Subcutaneous abdominal adipose tissue (tissue), 5 donors: ENCODE results near the gene DOCK1.
A peak's percentile ranks its signal among the peaks of the same experiment; 100 is the strongest.

Experiments
- H3K27ac ChIP-seq: one replicate; pipeline ENCODE4 v1.7.0; 2013; ENCODE audit warnings: low read depth, mild to moderate bottlenecking, inconsistent platforms, low read length, moderate library complexity
- H3K27me3 ChIP-seq, 5 donors: one replicate each; pipeline ENCODE4 v1.7.0; 2013; ENCODE audit warnings: low read length in 5 of 5, inconsistent platforms in 1 of 5; ENCODE audit not compliant: control insufficient read depth in 5 of 5, insufficient read depth in 4 of 5
- H3K36me3 ChIP-seq, 5 donors: one replicate each; pipeline ENCODE4 v1.7.0; 2013; ENCODE audit warnings: low read length in 5 of 5; ENCODE audit not compliant: control insufficient read depth in 5 of 5, insufficient read depth in 5 of 5
- H3K4me1 ChIP-seq, 5 donors: one replicate each; pipeline ENCODE4 v1.7.0; 2013; ENCODE audit warnings: low read length in 5 of 5, mild to moderate bottlenecking in 3 of 5, moderate library complexity in 1 of 5; ENCODE audit not compliant: control insufficient read depth in 5 of 5, insufficient read depth in 5 of 5
- H3K4me3 ChIP-seq, 5 donors: one replicate each; pipeline ENCODE4 v1.7.0; 2013; ENCODE audit warnings: low read length in 5 of 5, low read depth in 1 of 5
- H3K9ac ChIP-seq, 5 donors: one replicate each; pipeline ENCODE4 v1.7.0; 2013; ENCODE audit warnings: low read length in 5 of 5, mild to moderate bottlenecking in 4 of 5, moderate library complexity in 3 of 5
- H3K9me3 ChIP-seq, 5 donors: one replicate each; pipeline ENCODE4 v1.7.0; 2013; ENCODE audit warnings: low read length in 5 of 5; ENCODE audit not compliant: control insufficient read depth in 5 of 5
- donor health status: healthy.
- donor health status: healthy.
- donor health status: healthy.
- donor health status: healthy.
- donor health status: healthy.

DOCK1 gene

GRCh38 chr10:127218658-127219057 lies 313.4 kb downstream of the DOCK1 start:
- H3K9me3 ChIP-seq = no peaks in the 10 kb centered on the region
- no peaks in the 10 kb centered on the region for H3K27me3 ChIP-seq
- peaks cover 0 to 4% (median 0%) of the 10 kb centered on the region in 5 donors for H3K36me3 ChIP-seq
- no peak overlapping the region for H3K4me3 ChIP-seq
- H3K4me1 ChIP-seq = no peaks in the 10 kb centered on the region
- no peak overlapping the region for H3K9ac ChIP-seq
- no peak overlapping the region for H3K27ac ChIP-seq

GRCh38 chr10:127221281-127221680 lies 316.1 kb downstream of the DOCK1 start:
- Histone ChIP-seq H3K9ac (no peak overlapping the region), H3K27me3 (no peaks in the 10 kb centered on the region), H3K27ac (no peak overlapping the region), H3K36me3 (peaks cover 0 to 2% (median 0%) of the 10 kb centered on the region in 5 donors), H3K9me3 (no peaks in the 10 kb centered on the region), H3K4me1 (no peaks in the 10 kb centered on the region), H3K4me3 (no peak overlapping the region)

- no peak overlapping the region for H3K27ac ChIP-seq
- no peaks in the 10 kb centered on the region for H3K27me3 ChIP-seq
- H3K9me3 ChIP-seq = no peaks in the 10 kb centered on the region
Measured at GRCh38 chr10:127227027-127227426, 321.8 kb downstream of the DOCK1 start.

GRCh38 chr10:127227663-127228062 lies 322.4 kb downstream of the DOCK1 start:
- H3K36me3 ChIP-seq = peaks cover 0 to 5% (median 0%) of the 10 kb centered on the region in 5 donors
- H3K4me1 ChIP-seq = peaks cover 0 to 5% (median 0%) of the 10 kb centered on the region in 5 donors
- no peak overlapping the region for H3K9ac ChIP-seq
- no peak overlapping the region for H3K4me3 ChIP-seq
- H3K27me3 ChIP-seq = no peaks in the 10 kb centered on the region
- H3K9me3 ChIP-seq = no peaks in the 10 kb centered on the region
- no peak overlapping the region for H3K27ac ChIP-seq

More at GRCh38 chr10:127227027-127227426, 321.8 kb downstream of the DOCK1 start:
- Histone ChIP-seq H3K9ac (no peak overlapping the region), H3K36me3 (peaks cover 0 to 5% (median 0%) of the 10 kb centered on the region in 5 donors), H3K4me3 (no peak overlapping the region), H3K4me1 (peaks cover 0 to 5% (median 0%) of the 10 kb centered on the region in 5 donors)

- H3K4me1 ChIP-seq = peaks cover 0 to 5% (median 0%) of the 10 kb centered on the region in 5 donors
- H3K9me3 ChIP-seq = no peaks in the 10 kb centered on the region
- no peak overlapping the region for H3K27ac ChIP-seq
- H3K9ac ChIP-seq = no peak overlapping the region
- peaks cover 0 to 5% (median 0%) of the 10 kb centered on the region in 5 donors for H3K36me3 ChIP-seq
- no peaks in the 10 kb centered on the region for H3K27me3 ChIP-seq
- no peak overlapping the region for H3K4me3 ChIP-seq
Measured at GRCh38 chr10:127228195-127228787, 323.1 kb downstream of the DOCK1 start.

GRCh38 chr10:127234306-127234800 lies 329.1 kb downstream of the DOCK1 start:
- no peaks in the 10 kb centered on the region for H3K36me3 ChIP-seq
- no peak overlapping the region for H3K27ac ChIP-seq
- H3K4me1 ChIP-seq = no peaks in the 10 kb centered on the region
- H3K9me3 ChIP-seq = no peaks in the 10 kb centered on the region
- no peak overlapping the region for H3K4me3 ChIP-seq
- no peaks in the 10 kb centered on the region for H3K27me3 ChIP-seq
- no peak overlapping the region for H3K9ac ChIP-seq

GRCh38 chr10:127236266-127236665 lies 331.0 kb downstream of the DOCK1 start:
- Histone ChIP-seq H3K36me3 (no peaks in the 10 kb centered on the region), H3K4me1 (no peaks in the 10 kb centered on the region), H3K27ac (no peak overlapping the region), H3K4me3 (no peak overlapping the region), H3K27me3 (no peaks in the 10 kb centered on the region), H3K9me3 (no peaks in the 10 kb centered on the region), H3K9ac (no peak overlapping the region)

- H3K27me3 ChIP-seq = no peaks in the 10 kb centered on the region
- H3K4me3 ChIP-seq = no peak overlapping the region
- H3K9ac ChIP-seq = peak overlapping the region in 1 of 5 donors; percentile 56
- peaks cover 0 to 12% (median 7%) of the 10 kb centered on the region in 5 donors for H3K4me1 ChIP-seq
- no peaks in the 10 kb centered on the region for H3K9me3 ChIP-seq
- H3K36me3 ChIP-seq = peaks cover 0 to 6% (median under 1%) of the 10 kb centered on the region in 5 donors
- H3K27ac ChIP-seq = no peak overlapping the region
Measured at GRCh38 chr10:127242914-127243313, 337.7 kb downstream of the DOCK1 start.

GRCh38 chr10:127243490-127244272 lies 338.5 kb downstream of the DOCK1 start:
- Histone ChIP-seq H3K4me3 (no peak overlapping the region), H3K4me1 (peaks cover 0 to 12% (median 7%) of the 10 kb centered on the region in 5 donors), H3K27ac (no peak overlapping the region), H3K9me3 (no peaks in the 10 kb centered on the region), H3K36me3 (peaks cover 0 to 13% (median 6%) of the 10 kb centered on the region in 5 donors), H3K27me3 (no peaks in the 10 kb centered on the region), H3K9ac (no peak overlapping the region)

- H3K36me3 ChIP-seq = peaks cover 0 to 21% (median 12%) of the 10 kb centered on the region in 5 donors
- H3K9me3 ChIP-seq = no peaks in the 10 kb centered on the region
- H3K27me3 ChIP-seq = no peaks in the 10 kb centered on the region
- H3K9ac ChIP-seq = no peak overlapping the region
- no peak overlapping the region for H3K4me3 ChIP-seq
- H3K4me1 ChIP-seq = peaks cover 0 to 12% (median 7%) of the 10 kb centered on the region in 5 donors
- no peak overlapping the region for H3K27ac ChIP-seq
Measured at GRCh38 chr10:127245456-127245855, 340.2 kb downstream of the DOCK1 start.
